CD4-positive, alpha-beta T cell treated with Interleukin-21 for 1 hour (primary cell): Measurements from ENCODE around the gene C15orf39.

Experiments
- DNase-seq: peaks from one replicate; pipeline ENCODE4 v3.0.0-alpha.2; 2020

Gene C15orf39

DNA sequence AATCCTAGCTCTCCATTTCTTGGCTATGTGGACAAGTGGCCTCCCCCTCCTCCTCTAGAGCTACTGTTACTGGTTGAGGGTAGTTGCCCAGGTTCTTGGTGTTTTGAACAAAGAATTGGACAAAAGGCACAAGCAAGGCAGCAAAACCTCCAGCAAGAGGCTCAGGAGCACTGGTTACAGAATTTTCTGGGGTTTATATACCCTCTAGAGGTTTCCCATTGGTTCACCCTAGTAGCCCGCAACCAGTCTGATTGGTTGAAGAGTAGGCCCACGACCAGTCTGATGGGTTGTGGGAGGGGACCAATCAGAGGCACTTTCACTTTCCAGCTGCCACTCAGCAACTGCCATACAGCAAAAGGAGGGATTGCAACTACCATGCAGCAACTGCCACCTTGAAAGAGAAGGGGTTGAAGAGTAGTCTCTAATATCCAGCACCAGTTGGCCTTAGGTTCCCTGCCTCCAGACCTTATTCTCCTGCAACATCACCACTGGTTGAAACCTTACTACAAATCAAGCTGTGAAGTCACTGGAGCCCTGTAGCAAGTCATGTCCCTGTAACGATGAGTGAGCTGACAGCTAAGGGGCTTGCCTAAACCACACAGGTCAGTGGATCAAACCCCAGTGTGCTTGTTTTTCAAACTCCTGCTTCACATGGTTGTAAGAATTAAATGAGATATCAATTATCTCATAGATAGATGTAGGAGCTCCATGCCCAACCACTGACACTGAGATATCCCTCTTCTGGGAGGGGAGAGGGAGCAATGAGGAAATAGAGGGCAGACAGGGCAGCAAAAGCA is 2.9 kb upstream of the C15orf39 start:
- DNase-seq = peak; percentile 58

DNA sequence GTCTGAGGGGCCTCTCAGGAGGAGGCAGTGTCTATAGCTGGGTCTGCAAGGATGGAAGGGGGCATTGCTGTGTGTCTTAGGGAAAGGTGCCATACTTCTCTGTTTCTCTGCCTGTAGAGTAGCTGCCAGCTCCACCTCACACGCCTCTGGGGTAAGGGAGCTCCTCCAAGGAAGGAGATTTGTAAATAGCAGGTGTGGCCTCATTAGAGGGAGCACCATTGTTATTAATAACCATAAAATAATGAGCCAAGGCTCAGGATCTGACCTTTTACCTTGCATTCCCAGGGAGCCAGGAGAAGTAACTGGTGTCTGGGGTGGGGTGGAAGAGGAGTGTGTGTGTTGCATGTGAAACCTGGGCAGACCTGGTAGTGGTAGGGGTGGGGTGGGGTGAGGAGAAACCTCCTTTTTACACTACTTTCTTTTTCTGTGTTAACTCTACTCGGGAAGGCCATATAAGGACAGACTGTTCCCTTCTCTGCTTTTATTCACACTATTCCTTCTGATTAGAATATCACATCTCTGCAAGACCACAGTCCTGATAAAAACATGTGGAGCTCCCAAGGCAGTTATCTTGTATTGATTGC is 2.2 kb upstream of the C15orf39 start:
- DNase-seq = no peak

DNA sequence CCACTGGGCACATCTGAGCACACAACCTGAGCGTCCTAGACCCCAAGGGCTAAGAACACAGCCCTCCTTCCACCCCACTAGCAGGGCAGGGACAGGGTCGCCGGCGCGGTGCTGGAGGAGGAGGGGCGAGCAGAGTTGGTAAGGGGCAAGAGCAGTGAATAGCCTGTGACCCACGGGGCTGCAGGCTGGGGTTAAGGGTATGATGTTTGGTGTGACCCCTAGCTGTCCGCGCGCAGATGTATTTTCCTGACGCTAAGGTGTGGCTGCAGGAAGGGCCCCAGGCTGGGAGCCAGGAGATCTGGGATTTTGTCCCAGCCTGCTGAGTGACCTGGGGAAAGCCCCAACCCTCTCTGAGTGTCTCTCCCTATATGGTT is 1.3 kb upstream of the C15orf39 start:
- DNase-seq = no peak

DNA sequence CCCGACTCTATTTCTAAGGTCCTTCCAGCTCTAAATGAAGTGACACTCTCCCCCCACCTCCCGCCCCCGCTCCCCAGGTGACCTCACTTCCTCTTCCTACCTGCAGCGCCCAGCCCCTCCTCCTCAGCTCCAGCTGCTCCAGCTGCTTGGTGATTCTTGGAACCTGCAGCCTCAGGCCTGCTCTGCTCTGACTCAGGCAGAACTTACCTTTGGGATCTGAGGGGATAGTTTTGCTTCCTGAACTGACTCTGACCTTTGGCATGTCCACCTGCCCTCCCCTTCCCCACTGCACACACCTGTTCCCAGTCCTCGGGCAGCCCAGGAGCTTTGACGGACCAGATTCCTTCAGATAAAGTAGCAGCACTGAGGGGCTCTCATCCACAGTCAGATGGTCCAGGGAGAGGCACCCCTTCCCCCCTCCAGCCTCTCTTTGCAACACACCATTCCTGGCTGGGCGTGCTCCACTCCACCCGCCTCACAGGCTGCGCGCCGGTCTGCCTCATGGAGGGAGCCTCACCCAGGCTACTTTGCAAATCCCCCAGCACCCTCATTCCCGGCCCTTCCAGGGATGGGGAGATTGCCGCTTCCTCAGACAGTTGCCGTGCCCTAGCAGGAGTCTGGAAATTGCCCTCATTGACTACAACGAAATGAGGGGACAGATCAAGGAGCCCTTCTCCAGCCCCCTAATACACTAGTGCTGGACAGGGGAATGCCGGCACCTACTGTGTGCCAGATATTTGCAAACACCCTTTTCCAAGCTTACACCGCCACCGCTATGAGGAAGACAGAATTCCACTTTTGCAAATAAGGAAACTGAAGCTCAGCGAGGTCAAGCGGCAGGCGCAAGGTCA is 692 bp upstream of the C15orf39 start:
- peak; percentile 29 for DNase-seq

DNA sequence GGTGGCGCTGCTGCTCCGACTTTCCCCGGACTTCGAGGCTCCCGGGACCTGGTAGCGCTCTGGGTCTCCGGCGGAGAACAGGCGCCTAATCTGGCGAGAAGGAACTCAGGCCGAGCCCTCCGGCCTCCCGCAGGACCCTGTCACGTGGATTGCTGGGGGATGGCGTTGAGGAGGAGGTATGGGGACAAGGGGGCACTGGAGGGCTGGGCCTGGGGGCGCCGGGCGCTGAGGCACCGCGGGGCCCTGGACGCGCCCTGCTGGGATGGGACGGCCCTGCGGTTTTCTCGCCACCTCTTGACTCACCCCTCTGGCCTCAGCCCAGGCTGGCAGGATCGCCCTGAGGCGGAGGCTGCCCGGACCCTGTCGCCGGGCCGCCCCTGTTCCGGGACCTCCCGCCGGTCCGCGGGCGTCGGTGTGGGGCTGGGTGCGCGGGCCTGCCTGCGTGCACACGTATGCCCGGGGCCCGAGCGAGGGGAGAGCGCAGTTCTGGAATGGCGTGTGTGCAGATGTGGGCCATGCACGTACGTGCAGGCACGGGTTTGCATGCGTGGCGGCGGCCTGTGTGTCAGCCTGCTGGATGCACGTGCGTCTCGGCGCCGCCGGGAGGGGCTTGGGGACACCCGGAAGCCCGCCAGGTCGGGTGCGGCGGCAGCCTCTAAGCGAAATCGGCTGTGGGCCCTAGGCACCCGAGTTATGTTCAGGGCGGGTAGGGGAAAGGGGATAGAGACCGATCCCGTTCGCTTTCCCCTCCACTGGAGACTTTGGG is 752 bp downstream of the C15orf39 start:
- peak; percentile 83 for DNase-seq

DNA sequence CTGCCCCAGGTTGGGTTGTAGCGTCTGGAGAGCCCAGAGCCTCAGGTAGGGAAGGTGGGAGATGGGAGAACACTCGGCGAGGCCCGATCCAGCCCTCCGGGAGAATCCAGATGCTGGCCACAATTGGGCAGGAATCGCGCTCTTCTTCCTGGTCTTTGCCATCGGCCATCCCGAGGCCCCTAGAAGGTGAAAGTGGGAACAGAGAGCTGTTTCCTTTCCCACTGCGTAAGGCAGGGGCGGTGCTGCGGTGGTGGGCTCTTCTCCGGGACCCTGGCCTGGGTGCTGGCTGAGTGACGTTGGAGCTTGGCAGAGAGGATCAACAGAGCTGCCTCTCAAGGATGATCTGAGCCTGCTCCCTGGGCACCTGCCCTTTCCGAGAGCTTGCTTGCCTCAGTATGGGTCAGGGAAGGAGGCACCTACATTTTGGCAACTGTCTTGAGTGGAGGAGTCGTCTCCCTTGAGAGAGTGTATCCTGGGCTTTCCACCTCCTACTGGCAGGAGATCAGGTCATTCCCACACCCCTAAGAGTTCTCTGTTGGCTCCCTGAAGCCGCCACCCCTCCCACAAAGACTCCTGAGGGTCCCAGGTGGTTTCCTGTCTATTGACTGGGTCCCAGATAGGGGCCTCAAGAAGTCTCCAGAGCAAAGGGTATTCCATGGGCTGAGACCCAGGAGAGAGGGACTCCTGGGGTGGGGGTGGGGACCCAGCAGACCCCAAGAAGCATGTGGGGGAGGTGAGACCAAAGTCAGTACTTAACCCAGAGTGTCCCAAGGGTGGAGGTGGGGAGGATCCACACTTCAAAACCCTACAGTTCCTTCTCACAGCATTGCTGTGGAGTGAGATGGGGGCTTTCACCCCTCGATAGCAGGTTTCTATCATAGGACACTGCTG is 1.6 kb downstream of the C15orf39 start:
- DNase-seq = no peak

DNA sequence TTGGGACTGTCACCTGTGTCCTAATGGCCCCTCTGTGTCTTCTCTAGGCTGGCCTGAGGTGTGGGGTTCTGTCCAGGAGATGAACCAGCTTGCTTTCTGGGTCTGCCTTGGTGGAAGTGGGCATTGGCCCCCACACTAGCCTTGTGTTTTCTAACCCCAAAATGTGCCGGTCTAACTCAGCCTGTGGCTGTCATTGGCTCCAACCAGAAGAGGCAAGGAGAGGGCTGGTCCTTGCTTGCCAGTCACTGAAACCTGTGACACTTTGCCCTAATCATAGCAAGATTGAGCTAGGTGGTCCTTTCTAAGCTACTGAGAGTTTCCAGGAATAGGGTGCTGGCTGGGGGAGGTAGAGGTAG is 2.2 kb downstream of the C15orf39 start:
- DNase-seq = no peak

DNA sequence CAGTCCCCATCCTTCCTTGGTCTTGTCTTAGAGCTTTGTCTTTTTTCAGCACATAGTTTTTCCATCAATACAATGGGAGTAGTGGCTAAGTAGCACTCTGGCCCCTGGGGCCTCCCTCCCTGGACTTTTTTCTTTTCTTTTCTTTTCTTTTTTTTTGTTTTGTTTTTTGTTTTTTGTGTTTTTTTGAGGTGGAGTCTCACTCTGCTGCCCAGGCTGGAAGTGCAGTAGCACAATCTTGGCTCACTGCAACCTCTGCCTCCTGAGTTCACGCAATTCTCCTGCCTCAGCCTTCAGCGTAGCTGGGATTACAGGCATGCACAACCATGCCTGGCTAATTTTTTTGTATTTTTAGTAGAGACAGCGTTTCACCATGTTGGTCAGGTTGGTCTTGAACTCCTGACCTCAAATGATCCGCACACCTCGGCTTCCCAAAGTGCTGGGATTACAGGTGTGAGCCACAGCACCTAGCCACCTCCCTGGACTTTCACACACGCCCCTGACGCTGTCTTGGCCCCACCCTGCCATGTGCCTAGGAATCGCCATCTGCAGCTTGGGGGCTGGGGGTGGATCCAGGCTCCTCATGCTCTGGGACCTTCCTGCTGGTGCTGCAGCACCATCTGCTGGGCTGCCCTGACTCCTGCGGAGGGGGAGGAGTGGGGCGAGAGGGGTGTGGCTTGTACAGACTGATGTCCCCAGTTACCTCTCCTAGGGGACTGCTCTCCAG is 2.8 kb downstream of the C15orf39 start:
- peak; percentile 88 for DNase-seq

DNA sequence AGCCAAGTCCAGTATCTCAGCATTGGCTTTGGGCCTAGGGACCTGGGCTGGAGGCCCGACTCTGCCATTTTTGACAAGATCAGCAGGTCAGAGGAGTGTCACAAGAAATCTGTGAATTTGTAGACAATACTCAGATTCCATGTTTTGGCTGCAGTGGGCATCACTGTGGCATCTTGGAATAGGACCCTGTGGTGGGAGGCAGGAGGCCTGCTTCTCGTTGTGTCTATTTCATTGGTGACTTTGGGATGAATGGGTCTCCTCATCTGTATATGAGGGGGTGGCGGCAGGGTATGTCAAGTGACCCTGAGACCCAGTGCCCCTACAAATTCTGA is 3.3 kb downstream of the C15orf39 start:
- no peak for DNase-seq

DNA sequence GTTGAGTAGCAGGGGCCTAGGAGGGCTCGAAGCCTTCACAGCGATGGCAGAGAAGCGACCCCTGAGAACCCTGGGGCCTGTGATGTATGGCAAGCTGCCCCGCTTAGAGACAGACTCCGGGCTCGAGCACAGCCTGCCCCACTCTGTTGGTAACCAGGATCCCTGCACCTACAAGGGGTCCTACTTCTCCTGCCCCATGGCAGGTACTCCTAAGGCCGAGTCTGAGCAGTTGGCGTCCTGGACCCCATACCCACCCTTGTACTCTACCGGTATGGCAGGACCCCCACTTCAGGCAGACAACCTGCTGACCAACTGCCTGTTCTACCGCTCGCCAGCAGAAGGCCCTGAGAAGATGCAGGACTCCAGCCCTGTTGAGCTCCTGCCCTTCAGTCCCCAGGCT is 4.3 kb downstream of the C15orf39 start:
- no peak for DNase-seq

DNA sequence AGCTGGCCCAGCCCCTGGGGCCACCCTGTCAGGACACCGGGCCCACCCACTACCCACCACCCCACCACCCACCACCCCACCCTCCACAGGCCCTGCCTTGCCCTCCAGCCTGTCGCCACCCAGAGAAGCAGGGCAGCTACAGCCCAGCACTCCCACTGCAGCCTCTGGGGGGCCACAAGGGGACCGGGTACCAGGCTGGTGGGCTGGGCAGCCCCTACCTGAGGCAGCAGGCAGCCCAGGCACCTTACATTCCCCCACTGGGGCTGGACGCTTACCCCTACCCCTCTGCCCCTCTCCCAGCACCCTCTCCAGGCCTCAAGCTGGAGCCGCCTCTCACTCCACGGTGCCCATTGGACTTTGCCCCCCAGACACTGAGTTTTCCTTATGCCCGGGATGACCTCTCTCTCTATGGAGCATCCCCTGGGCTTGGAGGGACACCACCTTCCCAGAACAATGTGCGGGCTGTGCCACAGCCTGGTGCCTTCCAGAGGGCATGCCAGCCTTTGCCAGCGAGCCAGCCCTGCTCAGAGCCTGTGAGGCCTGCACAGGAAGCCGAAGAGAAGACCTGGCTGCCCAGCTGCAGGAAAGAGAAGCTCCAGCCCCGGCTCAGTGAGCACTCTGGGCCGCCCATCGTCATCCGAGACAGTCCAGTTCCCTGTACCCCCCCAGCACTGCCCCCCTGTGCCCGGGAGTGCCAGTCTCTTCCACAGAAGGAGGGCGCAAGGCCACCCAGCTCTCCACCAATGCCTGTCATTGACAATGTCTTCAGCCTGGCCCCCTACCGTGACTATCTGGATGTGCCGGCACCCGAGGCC is 5.3 kb downstream of the C15orf39 start:
- DNase-seq = no peak

DNA sequence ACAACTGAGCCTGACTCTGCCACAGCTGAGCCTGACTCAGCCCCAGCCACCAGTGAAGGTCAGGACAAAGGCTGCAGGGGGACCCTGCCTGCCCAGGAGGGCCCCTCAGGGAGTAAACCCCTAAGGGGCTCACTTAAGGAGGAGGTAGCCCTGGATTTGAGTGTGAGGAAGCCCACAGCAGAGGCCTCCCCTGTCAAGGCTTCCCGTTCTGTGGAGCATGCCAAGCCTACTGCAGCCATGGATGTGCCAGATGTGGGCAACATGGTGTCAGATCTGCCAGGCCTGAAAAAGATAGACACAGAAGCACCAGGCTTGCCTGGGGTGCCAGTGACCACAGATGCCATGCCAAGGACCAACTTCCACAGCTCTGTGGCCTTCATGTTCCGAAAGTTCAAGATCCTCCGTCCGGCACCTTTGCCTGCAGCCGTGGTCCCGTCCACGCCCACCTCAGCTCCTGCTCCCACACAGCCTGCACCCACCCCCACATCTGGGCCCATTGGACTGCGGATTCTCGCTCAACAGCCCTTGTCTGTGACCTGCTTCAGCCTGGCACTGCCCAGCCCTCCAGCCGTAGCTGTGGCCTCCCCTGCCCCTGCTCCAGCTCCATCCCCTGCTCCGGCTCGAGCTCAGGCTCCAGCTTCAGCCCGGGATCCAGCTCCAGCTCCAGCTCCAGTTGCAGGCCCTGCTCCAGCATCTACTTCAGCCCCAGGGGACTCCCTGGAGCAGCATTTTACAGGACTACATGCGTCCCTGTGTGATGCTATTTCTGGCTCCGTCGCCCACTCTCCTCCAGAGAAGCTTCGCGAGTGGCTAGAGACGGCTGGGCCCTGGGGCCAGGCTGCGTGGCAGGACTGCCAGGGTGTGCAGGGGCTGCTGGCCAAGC is 6.2 kb downstream of the C15orf39 start:
- no peak for DNase-seq

DNA sequence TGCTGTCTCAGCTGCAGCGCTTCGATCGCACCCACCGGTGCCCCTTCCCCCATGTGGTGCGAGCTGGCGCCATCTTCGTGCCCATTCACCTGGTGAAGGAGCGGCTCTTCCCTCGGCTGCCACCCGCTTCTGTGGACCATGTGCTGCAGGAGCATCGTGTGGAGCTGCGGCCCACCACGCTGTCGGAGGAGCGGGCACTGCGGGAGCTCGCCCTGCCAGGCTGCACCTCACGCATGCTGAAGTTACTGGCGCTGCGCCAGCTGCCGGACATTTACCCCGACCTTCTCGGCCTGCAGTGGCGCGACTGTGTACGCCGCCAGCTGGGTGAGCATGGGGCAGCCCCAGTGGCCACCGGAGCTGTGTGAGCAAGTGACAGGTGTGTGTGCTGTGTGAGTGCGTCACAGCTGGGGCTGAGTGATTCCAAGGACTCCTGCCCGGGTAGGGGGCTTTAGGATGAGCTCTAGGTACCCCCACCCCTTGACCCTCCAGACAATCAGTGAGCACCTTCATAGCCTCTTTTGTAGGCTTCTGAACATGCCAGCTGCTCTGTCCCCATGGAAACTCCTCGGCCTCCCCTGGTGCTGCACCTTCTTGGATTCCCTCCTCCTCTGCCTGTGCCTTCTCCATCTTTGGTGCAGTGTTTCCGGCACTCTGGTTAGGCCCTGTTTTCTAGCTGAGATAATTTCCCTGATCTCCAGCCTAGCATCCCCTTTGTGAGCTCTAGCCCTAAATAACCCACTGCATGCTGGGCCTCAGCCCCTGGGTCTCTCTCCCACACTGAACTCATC is 7.0 kb downstream of the C15orf39 start:
- no peak for DNase-seq

DNA sequence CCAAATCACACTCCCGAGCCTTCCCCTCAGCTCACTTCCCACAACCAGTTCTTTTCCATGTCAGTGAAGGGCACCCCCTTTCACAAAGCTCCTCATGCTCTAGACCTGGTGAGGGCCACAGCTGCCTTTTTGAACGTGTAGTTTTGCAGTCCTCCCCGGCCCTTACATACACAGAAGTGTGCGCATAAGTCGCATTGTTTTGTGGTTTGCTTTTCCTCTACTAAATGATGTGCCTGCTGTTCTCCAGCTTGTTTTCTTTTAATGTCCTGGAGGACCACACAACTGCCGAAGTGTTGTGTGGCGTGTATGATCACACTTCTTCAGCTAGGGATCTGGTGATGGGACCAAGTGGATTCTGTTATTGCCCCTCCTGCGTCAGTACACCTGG is 7.6 kb downstream of the C15orf39 start:
- no peak for DNase-seq

DNA sequence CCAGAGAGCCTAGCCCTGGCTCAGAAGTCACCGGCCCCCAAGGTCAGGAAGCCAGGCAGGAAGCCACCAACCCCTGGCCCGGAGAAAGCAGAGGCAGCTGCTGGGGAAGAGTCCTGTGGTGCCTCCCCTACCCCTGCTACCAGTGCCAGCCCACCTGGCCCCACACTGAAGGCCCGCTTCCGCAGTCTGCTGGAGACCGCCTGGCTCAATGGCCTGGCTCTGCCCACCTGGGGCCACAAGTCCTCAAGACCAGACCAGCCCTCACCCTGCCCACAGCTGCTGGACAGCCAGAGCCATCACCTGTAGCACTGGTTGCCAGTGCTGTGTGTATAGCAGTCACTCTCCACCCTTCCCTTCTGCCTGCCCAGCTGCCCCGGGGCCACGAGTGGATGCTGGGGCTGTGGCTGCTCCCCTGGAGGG is 9.1 kb downstream of the C15orf39 start:
- no peak for DNase-seq

DNA sequence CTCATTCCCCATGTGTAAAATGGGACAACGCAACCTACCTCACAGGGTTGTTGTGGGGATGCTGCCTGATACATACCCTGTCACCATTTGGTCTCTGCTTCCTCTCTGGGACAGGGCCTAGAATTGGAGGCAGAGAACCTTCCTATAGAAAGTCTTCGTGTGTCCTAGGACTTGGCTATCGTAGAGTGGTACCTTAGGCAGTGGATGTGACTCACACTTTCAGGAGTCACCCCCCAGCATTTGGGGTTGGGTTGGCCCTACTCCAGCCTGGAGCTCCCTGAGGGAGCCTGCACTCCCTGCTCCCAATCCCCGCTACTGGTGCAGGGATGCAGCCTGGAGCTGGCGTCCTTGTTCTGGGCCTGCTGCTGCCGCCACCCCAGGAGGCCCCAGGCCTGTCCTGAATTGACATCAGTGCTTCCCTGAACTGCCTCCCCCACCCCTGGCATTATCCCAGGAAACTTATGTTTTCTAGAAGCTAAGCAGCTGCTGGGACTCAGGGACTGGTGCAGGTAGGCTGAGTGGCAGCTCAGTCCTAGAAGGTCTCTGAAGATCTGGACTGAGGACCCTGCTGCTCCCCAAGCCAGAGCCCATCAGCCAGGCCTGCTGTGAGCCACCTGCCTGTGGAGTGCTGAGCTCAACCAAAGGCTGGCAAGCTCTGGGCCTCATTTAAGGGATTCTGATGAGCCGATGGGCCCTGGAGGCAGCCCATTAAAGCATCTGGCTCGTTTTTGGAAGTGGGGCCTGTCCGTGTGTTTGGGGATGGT is 9.9 kb downstream of the C15orf39 start:
- no peak for DNase-seq

DNA sequence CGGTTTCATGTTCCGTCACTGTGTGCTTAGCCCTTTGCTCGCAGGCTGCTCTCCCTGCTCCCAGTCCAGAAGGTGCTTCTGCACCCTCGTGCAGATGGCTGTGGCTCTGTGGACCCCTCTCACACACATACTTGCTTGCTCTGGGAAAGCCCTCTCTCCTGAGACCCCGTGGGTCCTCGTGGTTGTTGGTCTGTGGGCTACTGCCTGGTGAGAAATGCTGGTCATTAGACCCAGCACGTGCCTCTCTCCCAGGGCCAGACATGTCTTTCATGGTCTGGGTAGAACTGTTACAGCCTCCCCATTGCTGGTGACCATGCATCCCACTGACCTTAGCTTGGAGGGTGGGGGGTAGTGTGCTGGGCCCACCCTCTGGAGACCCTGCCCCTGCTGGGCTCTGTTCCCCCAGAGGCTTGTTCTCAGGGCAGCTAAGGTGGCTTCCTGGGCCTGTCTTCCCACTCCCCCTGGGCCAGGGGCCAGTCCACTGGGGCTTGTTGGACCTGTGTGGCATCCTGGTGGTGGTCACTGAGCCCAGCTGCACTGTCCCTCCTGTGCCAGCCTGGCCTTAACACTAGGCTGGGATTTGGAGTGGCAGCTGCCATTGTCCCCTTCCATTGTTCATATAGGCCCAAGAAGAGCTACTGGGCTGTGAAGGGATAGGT is 10.6 kb downstream of the C15orf39 start:
- no peak for DNase-seq
